ENCODE measurements around the gene ORC1. TPM values are rescaled to one million over a fixed set of nuclear protein-coding genes. Genes with fewer than 3 reads are reported as not detected.

Gene ORC1
- total and polyA plus RNA-seq, 12 donors: 0.56 to 3.7 (median 0.88) TPM; not detected in 2

- no peak overlapping the region for H3K4me3 ChIP-seq
- no peak overlapping the region for H3K27ac ChIP-seq
- no peaks in the 10 kb centered on the region for H3K27me3 ChIP-seq
- peaks cover 0 to 4% of the 10 kb centered on the region in 2 donors for H3K4me1 ChIP-seq (replicated peaks in 1 of 2)
- intact Hi-C loops (cut with DNase I): no loop called here
- H3K9me3 ChIP-seq (replicated peaks in 1 of 3): no peaks in the 10 kb centered on the region
- H3K36me3 ChIP-seq (replicated peaks in 1 of 2): no peaks in the 10 kb centered on the region
- TF ChIP-seq, protein P1, sequence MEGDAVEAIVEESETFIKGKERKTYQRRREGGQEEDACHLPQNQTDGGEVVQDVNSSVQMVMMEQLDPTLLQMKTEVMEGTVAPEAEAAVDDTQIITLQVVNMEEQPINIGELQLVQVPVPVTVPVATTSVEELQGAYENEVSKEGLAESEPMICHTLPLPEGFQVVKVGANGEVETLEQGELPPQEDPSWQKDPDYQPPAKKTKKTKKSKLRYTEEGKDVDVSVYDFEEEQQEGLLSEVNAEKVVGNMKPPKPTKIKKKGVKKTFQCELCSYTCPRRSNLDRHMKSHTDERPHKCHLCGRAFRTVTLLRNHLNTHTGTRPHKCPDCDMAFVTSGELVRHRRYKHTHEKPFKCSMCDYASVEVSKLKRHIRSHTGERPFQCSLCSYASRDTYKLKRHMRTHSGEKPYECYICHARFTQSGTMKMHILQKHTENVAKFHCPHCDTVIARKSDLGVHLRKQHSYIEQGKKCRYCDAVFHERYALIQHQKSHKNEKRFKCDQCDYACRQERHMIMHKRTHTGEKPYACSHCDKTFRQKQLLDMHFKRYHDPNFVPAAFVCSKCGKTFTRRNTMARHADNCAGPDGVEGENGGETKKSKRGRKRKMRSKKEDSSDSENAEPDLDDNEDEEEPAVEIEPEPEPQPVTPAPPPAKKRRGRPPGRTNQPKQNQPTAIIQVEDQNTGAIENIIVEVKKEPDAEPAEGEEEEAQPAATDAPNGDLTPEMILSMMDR (IDR thresholded peaks at IDR 0.05): no peak
- TF ChIP-seq POLR2A (IDR thresholded peaks at IDR 0.05): no peak
- WGBS, 4 donors: 87 to 100% (median 96%) methylated on average over 1 of the region's 1 CpG
- DNase-seq: no peak
These were observed 75.6 kb downstream of the ORC1 start for GRCh38 chr1:52328615-52329014.

DNA sequence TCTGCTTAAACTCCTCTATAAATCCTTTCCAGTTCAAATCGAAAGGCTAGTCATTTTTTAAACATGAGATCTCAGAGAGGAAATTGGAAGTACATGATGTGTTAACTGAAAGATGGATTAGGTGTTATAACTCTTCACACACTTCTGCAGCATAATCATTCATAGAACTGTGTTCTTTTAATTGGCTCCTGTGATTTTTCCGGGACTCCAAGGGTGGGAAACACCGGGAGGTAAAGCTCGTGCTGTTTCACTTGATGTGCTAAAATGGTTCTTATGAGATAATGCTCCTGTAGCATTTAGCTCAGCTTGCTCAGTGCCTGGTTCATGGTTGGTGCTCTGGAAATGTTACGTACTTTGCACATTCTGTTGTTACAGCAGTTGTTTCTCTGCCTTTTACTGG lies 78.4 kb downstream of the ORC1 start:
- WGBS, 4 donors: 86 to 97% (median 88%) methylated on average over 5 of the region's 5 CpGs
- no peak for DNase-seq
- no peak for TF ChIP-seq POLR2A (IDR thresholded peaks at IDR 0.05)
- TF ChIP-seq, protein P1 (IDR thresholded peaks at IDR 0.05): no peak
- Histone ChIP-seq H3K4me3 (no peak overlapping the region), H3K27me3 (no peaks in the 10 kb centered on the region), H3K4me1 (replicated peaks in 1 of 2) (peaks cover 0 to 4% of the 10 kb centered on the region in 2 donors), H3K9me3 (replicated peaks in 1 of 3) (no peaks in the 10 kb centered on the region), H3K36me3 (replicated peaks in 1 of 2) (no peaks in the 10 kb centered on the region), H3K27ac (no peak overlapping the region)
- intact Hi-C loops (cut with DNase I): no loop called here

DNA sequence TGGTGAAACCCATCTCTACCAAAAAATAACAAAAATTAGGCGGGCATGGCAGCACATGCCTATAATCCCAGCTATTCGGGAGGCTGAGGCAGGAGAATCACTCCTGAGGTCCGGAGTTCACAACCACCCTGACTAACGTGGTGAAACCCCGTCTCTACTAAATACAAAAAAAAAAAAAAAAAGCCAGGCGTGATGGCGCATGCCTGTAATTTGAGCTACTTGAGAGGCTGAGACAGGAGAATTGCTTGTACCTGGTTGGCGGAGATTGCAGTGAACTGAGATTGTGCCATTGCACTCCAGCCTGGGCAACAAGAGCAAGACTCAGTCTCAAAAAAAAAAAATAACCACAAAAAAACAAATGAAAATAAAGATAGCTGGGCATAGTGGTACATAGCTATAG lies 80.5 kb downstream of the ORC1 start:
- no peak for DNase-seq
- intact Hi-C loops (cut with DNase I): no loop called here
- 93 to 95% (median 94%) methylated on average over 8 of the region's 8 CpGs for WGBS, 4 donors
- Histone ChIP-seq H3K4me3 (no peak overlapping the region), H3K4me1 (replicated peaks in 1 of 2) (peaks cover 0 to 4% of the 10 kb centered on the region in 2 donors), H3K27ac (no peak overlapping the region), H3K27me3 (no peaks in the 10 kb centered on the region), H3K9me3 (replicated peaks in 1 of 3) (no peaks in the 10 kb centered on the region), H3K36me3 (replicated peaks in 1 of 2) (no peaks in the 10 kb centered on the region)
- no peak for TF ChIP-seq POLR2A (IDR thresholded peaks at IDR 0.05)
- TF ChIP-seq, protein P1 (IDR thresholded peaks at IDR 0.05): no peak

Other genes with a start within 250 kb of the ORC1 start
- 10 to 100 TPM; 24.7 to 40.6 (median 29.6) TPM for gene CC2D1B, start 38.2 kb downstream of the ORC1 start, total RNA-seq
- gene CC2D1B, start 38.2 kb downstream of the ORC1 start, polyA plus RNA-seq: 10 to 100 TPM; 23.8 to 43.0 (median 32.0) TPM
- 10 to 100 TPM in 7 of 9 donors, 1 to 10 TPM in 2; 5.1 to 33.7 (median 20.2) TPM for gene PRPF38A, start 179 bp upstream of the ORC1 start, total RNA-seq
- 10 to 100 TPM in 2 of 3 donors, 1 to 10 TPM in 1; 8.9 to 20.0 (median 10.2) TPM for gene PRPF38A, start 179 bp upstream of the ORC1 start, polyA plus RNA-seq
- gene TUT4, start 148.7 kb upstream of the ORC1 start, total RNA-seq: 10 to 100 TPM; 35.2 to 80.9 (median 69.5) TPM
- gene TUT4, start 148.7 kb upstream of the ORC1 start, polyA plus RNA-seq: 10 to 100 TPM; 29.7 to 74.6 (median 53.3) TPM
- gene GPX7, start 197.9 kb upstream of the ORC1 start, total RNA-seq: 10 to 100 TPM in 8 of 9 donors, 1 to 10 TPM in 1; 4.2 to 81.5 (median 17.2) TPM
- gene GPX7, start 197.9 kb upstream of the ORC1 start, polyA plus RNA-seq: 10 to 100 TPM in 2 of 3 donors, 1 to 10 TPM in 1; 8.9 to 15.6 (median 15.5) TPM
- under 1 TPM in 6 of 9 donors, not detected in 3; 0.11 to 0.79 (median 0.52) TPM for gene SHISAL2A, start 228.7 kb upstream of the ORC1 start, total RNA-seq
- 1 to 10 TPM in 1 of 3 donors, under 1 TPM in 2; 0.20 to 1.9 (median 0.57) TPM for gene SHISAL2A, start 228.7 kb upstream of the ORC1 start, polyA plus RNA-seq